Uterine smooth muscle cell (primary cell): ENCODE data around the gene POU2AF3. TPM values are rescaled to one million over a fixed set of nuclear protein-coding genes. Genes with fewer than 3 reads are reported as not detected.

Source experiments
- total RNA-seq: library from RNA; depleted of rRNA; stranded (reverse); fragments of >200 nt; gene quantifications from 2 replicates; pipeline ENCODE4 v1.2.3, GENCODE V29; 2014

POU2AF3 gene
- total RNA-seq = 0.12 TPM in 1 of 2 replicates, not detected in the other

DNA sequence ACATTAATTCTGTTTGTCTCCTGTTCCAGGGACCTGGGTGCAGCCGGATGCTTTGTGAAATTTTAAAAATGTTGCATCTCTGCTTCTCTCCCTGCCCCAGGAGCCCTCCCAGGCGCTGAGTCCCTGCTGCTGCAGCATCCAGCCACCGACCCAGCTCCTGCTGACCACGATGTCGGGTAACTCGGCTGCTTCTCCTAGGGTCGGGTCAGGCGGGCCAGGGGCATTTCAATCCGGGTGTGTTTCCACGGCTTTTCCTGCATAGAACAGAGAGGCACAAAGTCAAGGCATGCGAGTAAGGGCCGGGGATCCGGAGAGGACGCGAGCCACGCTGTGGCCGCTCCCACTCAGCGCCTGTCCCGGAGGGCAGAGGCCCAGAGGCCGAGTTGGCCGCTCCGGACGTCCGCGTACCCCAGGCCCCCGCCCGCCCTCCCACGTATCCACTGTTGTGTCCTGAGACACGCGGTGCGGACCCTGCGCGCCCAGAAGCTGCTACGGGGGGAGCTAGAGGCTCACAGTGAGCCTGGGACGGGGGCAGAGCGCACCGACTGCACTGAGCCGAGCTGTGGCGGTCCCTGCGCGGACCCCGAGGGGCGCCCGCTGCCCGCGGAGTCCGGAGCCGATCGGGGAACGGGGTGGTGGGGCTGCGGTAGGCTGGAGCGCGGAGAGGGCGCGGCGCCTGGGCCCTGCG is at the start of gene POU2AF3:
Gene POU2AF3, plus strand, starts transcription at position 134 of the 688 bp plus-strand sequence. Its CDS starts 36 bp downstream, at position 170.

Other genes with a start within 250 kb of the POU2AF3 start
- not detected in 2 replicates for gene POU2AF2, start 52.8 kb upstream of the POU2AF3 start, total RNA-seq
- gene POU2AF1, start 80.7 kb downstream of the POU2AF3 start, total RNA-seq = not detected in 2 replicates
- gene BTG4, start 213.8 kb downstream of the POU2AF3 start, total RNA-seq = not detected in 2 replicates
- gene HOATZ, start 216.2 kb downstream of the POU2AF3 start, total RNA-seq = under 0.01 TPM in 1 of 2 replicates, not detected in the other
- gene LAYN, start 242.2 kb downstream of the POU2AF3 start, total RNA-seq = 34.1 and 45.0 TPM in 2 replicates